SK-N-MC (cell line): ENCODE data around the gene PDF.
A peak's percentile ranks its signal among the peaks of the same experiment; 100 is the strongest.

Experiments used
- DNase-seq: peaks from one replicate; pipeline ENCODE4 v3.0.0-alpha.2; 2011; ENCODE audit warnings: low read depth, low spot score
- H3K27ac ChIP-seq: fragments of 200-600 bp; sonication (generic); 2 replicates; pipeline ENCODE4 v1.5.1; 2016; ENCODE audit warnings: mixed run types
- H3K36me3 ChIP-seq: fragments of 200-600 bp; sonication (generic); 2 replicates; pipeline ENCODE4 v1.6.1; 2017; ENCODE audit warnings: antibody characterized with exemption, low read length, mixed read lengths; ENCODE audit not compliant: insufficient read depth
- H3K4me3 ChIP-seq: fragments of 200-600 bp; sonication (generic); 2 replicates; pipeline ENCODE4 v1.5.1; 2016
- H3K9ac ChIP-seq: fragments of 200-600 bp; sonication (generic); 2 replicates; pipeline ENCODE4 v1.8.0; 2017; ENCODE audit warnings: mixed run types, mixed read lengths; ENCODE audit not compliant: insufficient read length
- H3K9me3 ChIP-seq: fragments of 200-600 bp; sonication (generic); 2 replicates; pipeline ENCODE4 v1.6.1; 2017; ENCODE audit warnings: low read depth, mild to moderate bottlenecking, antibody characterized with exemption, low read length, moderate library complexity, mixed read lengths
- EZH2 ChIP-seq: fragments of 200-600 bp; sonication (generic); IDR thresholded peaks from one replicate; pipeline ENCODE4 v1.6.1; 2017; ENCODE audit warnings: antibody characterized with exemption
- FOXP2 ChIP-seq: optimal IDR thresholded peaks from 2 replicates; pipeline ENCODE3; 2011; ENCODE audit warnings: mild to moderate bottlenecking, moderate library complexity; ENCODE audit not compliant: insufficient read depth; ENCODE audit errors: extremely low read length, control extremely low read depth
- POLR2AphosphoS5 ChIP-seq: IDR thresholded peaks from 2 replicates; pipeline ENCODE4 v1.6.1; 2012; ENCODE audit warnings: mild to moderate bottlenecking, low read depth, low read length, borderline replicate concordance

The PDF gene, protein sequence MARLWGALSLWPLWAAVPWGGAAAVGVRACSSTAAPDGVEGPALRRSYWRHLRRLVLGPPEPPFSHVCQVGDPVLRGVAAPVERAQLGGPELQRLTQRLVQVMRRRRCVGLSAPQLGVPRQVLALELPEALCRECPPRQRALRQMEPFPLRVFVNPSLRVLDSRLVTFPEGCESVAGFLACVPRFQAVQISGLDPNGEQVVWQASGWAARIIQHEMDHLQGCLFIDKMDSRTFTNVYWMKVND

DNA sequence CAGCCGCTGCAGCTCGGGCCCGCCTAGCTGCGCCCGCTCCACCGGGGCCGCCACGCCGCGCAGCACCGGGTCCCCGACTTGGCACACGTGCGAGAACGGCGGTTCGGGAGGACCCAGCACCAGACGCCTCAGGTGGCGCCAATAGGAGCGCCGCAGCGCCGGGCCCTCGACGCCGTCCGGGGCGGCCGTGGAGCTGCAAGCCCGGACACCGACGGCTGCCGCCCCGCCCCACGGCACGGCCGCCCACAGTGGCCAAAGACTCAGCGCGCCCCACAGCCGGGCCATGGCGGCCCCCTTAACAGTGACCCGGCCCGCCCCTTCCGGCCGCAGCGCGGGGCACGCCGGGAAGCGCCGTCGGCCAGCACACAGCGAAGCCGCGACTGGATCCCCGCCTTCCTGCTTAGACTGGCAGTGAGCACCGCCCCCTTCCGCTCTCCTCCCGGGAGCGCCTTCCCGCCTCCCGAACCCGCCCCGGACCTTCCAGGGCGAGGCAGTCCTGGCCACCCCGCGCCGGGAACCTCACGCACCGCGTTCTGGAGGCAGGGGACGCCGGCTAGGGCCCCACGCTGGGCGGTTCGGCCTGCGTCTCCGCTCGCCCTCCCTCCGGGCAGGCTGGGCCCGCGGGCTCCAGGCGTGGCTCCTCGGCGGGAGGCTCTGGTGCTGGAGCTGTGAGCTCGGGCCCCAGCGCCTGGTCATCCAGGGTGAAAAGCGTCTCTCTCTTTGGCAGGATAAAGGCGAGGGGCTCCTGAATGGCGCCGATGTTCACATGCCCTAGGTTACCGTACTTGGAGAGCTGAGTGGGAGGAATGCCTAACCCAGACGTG lies at the start of gene PDF:
PDF (minus strand) TSS at position 303 of the 824 bp plus-strand sequence; CDS start at position 285, 18 bp downstream.
- Histone ChIP-seq H3K36me3 (peaks cover 37% of the 10 kb centered on the region), H3K4me3 (peak within 1 kb of the TSS; percentile 78)

DNA sequence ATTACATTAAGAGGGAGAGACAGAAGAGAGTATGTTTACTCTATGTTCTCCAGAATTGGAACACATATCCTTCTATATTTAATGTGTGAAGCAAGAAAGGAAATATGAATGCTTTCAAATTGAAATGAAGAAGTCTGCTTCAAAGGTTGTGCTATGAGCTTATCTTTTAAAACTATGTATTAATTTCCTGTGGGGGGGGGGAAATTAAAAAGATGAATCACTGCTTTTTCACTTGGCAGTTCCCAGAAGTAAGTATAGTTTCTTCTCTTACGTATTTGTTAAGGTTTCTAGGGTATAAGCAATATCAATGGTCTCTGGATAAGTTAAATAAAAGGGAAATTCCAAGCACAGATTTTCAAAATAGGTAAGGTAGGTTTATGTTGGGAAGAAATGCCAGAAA lies 48.4 kb upstream of the PDF start:
- Histone ChIP-seq H3K9ac (no peak overlapping the region), H3K9me3 (no peaks in the 10 kb centered on the region), H3K27ac (no peak overlapping the region), H3K36me3 (peaks cover 32% of the 10 kb centered on the region), H3K4me3 (no peak overlapping the region)
- DNase-seq: no peak
- no peak for TF ChIP-seq FOXP2
- no peak for TF ChIP-seq EZH2
- no peak for TF ChIP-seq POLR2AphosphoS5

More for the DNA sequence above, at the start of gene PDF:
- TF ChIP-seq FOXP2 (no peak), EZH2 (no peak), POLR2AphosphoS5 (peak; percentile 85)
- DNase-seq: no peak
- peak within 1 kb of the TSS; percentile 68; the same call in 1 of the 2 replicates for H3K27ac ChIP-seq
- peak within 1 kb of the TSS; percentile 75 for H3K9ac ChIP-seq
- no peaks in the 10 kb centered on the region for H3K9me3 ChIP-seq

DNA sequence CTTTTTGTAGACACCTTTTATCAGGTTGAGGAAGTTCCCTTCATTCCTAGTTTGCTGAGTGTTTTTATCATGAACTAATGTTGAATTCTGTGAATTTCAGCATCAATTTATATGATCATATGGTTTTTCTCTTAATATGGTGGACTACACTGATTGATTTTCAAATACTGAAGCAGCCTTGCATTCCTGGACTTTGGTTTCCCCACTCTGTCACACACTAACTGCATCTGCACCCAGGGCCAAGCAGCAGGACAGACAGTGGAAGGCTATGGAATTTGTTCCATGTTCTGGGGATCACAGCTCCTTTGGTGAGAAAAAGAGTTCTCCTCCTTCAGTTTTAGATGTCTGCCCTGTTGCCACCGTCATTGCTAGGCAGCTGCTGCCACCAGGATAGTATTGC lies 47.6 kb upstream of the PDF start:
- H3K9ac ChIP-seq: no peak overlapping the region
- no peak overlapping the region for H3K27ac ChIP-seq
- TF ChIP-seq FOXP2 (no peak), EZH2 (no peak), POLR2AphosphoS5 (no peak)
- H3K36me3 ChIP-seq: peaks cover 25% of the 10 kb centered on the region
- H3K9me3 ChIP-seq: no peaks in the 10 kb centered on the region
- DNase-seq: no peak
- no peak overlapping the region for H3K4me3 ChIP-seq

DNA sequence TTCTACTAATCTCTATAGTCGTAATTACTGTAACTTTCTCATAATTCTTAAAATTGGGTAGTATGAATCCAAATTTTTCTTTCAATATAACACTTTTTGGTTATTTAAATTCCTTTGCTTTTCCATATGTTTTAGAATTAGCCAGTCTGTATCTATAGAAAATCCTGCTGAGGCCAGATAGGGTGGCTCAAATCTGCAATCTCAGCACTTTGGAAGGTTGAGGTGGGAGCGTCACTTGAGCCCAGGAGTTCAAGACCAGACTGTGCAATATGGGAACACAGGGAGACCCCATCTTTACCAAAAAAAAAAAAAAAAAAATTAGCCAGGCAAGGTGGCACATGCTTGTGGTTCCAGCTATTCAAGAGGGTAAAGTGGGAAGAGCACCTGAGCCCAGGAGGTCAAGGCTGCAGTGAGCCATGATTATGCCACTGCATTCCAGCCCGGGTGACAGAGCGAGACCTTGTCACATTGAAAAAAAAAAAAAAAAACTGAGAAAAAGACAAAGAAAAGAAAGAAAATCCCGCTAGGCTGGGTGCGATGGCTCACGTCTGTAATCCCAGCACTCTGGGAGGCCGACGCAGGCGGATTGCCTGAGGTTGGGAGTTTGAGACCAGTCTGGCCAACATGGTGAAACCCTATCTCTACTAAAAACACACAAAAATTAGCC lies 46.1 kb upstream of the PDF start:
- Histone ChIP-seq H3K4me3 (no peak overlapping the region), H3K36me3 (peaks cover 12% of the 10 kb centered on the region; the same call in 1 of the 2 replicates), H3K27ac (no peak overlapping the region), H3K9ac (no peak overlapping the region), H3K9me3 (no peaks in the 10 kb centered on the region)
- TF ChIP-seq POLR2AphosphoS5 (no peak), EZH2 (no peak), FOXP2 (no peak)
- no peak for DNase-seq

DNA sequence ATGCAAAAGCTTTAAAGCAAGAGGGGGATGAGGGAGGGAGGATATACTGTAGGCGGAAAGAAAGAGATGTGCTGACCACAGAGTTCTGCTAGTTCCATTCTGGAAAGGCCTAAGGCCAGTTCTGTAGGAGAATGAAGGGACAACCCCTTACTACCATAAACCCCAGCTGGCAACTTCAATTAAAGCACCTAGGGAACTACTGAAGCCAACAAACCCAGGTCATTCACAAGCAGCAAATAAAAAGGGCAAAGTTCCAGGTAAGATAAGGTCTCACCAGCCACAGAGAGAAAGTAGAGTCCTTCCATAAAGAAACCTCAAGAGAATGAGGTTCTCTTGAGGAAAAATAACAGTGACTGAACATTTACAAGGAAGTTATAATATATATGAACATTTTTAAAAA lies 42.6 kb upstream of the PDF start:
- Histone ChIP-seq H3K27ac (no peak overlapping the region), H3K36me3 (peaks cover 17% of the 10 kb centered on the region; the same call in 1 of the 2 replicates), H3K4me3 (no peak overlapping the region), H3K9ac (no peak overlapping the region), H3K9me3 (no peaks in the 10 kb centered on the region)
- no peak for TF ChIP-seq EZH2
- no peak for TF ChIP-seq POLR2AphosphoS5
- TF ChIP-seq FOXP2: no peak
- no peak for DNase-seq

DNA sequence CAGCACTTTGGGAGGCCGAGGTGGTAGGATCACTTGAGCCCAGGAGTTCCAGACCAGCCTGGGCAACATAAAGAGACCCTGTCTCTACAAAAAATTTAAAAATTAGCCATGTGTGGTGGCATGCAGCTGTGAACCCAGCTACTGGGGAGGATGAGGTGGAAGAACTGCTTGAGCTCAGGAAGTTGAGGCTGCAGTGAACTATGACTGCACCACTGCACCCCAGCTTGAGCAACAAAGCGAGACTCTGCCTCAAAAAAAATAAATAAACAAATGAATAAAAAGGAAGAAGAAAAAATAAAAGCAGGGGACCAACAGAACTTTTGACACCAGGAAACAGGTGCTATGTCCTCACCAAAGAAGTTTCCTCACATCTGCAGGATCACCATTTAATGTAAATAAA lies 41.2 kb upstream of the PDF start:
- Histone ChIP-seq H3K36me3 (peaks cover 26% of the 10 kb centered on the region; the same call in 1 of the 2 replicates), H3K27ac (no peak overlapping the region), H3K9ac (no peak overlapping the region), H3K9me3 (no peaks in the 10 kb centered on the region), H3K4me3 (no peak overlapping the region)
- no peak for DNase-seq
- TF ChIP-seq EZH2: no peak
- no peak for TF ChIP-seq FOXP2
- no peak for TF ChIP-seq POLR2AphosphoS5

DNA sequence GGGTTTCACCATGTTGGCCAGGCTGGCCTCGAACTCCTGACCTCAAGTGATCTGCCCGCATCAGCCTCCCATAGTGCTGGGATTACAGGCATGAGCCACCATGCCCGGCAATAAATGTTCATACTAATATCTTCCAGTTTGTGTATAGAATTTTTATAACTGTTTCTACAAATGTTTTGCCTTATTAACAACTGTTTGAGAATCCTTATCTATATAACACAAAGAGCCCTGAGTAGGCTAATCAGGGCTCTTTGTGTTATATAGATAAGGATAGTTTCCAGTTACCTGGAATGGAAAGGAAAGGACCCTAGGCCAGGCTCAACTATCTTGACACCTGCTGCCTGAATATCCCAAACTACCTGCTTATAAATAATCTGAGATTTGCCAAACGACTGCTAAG lies 38.5 kb upstream of the PDF start:
- Histone ChIP-seq H3K4me3 (no peak overlapping the region), H3K9ac (no peak overlapping the region), H3K27ac (no peak overlapping the region), H3K9me3 (no peaks in the 10 kb centered on the region), H3K36me3 (peaks cover 35% of the 10 kb centered on the region; the same call in 1 of the 2 replicates)
- TF ChIP-seq EZH2 (no peak), POLR2AphosphoS5 (no peak), FOXP2 (no peak)
- DNase-seq: no peak

DNA sequence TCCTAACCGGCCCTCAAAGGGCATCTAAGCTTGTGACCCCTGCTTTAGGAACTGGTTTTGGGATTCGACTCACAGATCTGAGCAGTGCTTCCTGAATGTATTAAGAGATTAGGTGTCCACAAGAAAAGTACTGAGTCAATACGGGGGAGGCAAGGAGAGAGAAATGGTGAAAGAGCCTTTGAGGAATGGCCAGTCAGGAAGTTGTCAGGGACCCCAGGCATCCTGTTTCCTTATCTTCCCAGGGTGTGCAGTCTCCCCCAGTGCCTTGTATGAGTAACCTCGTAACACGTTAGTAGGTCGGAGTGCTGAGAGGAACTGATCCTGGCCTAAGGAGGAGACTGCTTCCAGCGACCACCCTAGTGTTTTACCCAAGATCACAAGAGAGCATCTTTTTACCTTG lies 37.6 kb upstream of the PDF start:
- Histone ChIP-seq H3K27ac (no peak overlapping the region), H3K4me3 (no peak overlapping the region), H3K36me3 (peaks cover 35% of the 10 kb centered on the region; the same call in 1 of the 2 replicates), H3K9me3 (no peaks in the 10 kb centered on the region), H3K9ac (no peak overlapping the region)
- no peak for DNase-seq
- no peak for TF ChIP-seq FOXP2
- no peak for TF ChIP-seq EZH2
